ENCODE results near the gene KDM4C. TPM values are rescaled to one million over a fixed set of nuclear protein-coding genes. Genes with fewer than 3 reads are reported as not detected.

The KDM4C gene
- total and polyA plus RNA-seq, 2 of the 13 experiments (the other 11 are each of a cell fraction or from before 2014, with no cell fraction given), result 19.4 to 23.6 TPM

DNA sequence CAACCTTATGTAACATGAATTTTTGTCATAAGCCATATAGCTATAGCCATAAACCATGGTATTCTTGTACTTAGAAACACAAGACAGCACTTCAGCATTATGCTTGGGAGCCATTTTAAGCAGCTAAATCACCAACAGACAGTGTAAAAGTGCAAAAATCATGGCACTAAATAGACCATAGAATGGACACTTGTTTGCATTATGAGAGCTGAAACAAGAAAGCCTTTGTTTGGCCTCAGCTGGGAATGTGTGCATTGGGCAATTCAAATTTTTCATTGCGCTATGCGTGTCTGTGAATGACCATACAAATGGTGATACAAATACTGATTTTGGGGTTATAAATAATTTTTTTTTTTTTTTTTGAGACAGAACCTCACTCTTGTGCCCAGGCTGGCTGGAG, 23.7 kb downstream of the KDM4C start (continued):
- TF ChIP-seq TCF7 (IDR thresholded peaks at IDR 0.05; ENCODE audit: low read depth) (no peak), ZNF724P (CRISPR knock-in tag; IDR thresholded peaks at IDR 0.05; ENCODE audit: borderline replicate concordance) (no peak), PHF21A (CRISPR knock-in tag; IDR thresholded peaks at IDR 0.05) (peak; percentile 36; the same call in 1 of the 2 replicates), TBX2 (CRISPR knock-in tag; IDR thresholded peaks at IDR 0.05; ENCODE audit: borderline replicate concordance) (peak; percentile 91), CAMTA2 (CRISPR knock-in tag; IDR thresholded peaks at IDR 0.05; ENCODE audit: borderline replicate concordance) (no peak), ZNF577 (CRISPR knock-in tag; IDR thresholded peaks at IDR 0.05; ENCODE audit: borderline replicate concordance, low read depth) (no peak), GZF1 (CRISPR knock-in tag; IDR thresholded peaks at IDR 0.05) (no peak), KMT2A (CRISPR knock-in tag; IDR thresholded peaks at IDR 0.05) (no peak; the same call in 1 of the 2 replicates), TBX3 (IDR thresholded peaks at IDR 0.05; ENCODE audit: borderline replicate concordance) (peak; percentile 87), ZNF432 (CRISPR knock-in tag; IDR thresholded peaks at IDR 0.05; ENCODE audit: borderline replicate concordance) (no peak), SMAD1 (CRISPR knock-in tag; IDR thresholded peaks at IDR 0.05; ENCODE audit: borderline replicate concordance, low read depth) (no peak), ONECUT2 (CRISPR knock-in tag; IDR thresholded peaks at IDR 0.05) (no peak), TFAP4 (IDR thresholded peaks at IDR 0.05; ENCODE audit: borderline replicate concordance, low read depth) (peak; percentile 98), MTF1 (CRISPR knock-in tag; IDR thresholded peaks at IDR 0.05) (no peak), ZNF101 (CRISPR knock-in tag; IDR thresholded peaks at IDR 0.05; ENCODE audit: borderline replicate concordance, low read depth) (no peak), ZC3H13 (CRISPR knock-in tag; IDR thresholded peaks at IDR 0.05) (no peak)
- TF ChIP-seq, protein P1, sequence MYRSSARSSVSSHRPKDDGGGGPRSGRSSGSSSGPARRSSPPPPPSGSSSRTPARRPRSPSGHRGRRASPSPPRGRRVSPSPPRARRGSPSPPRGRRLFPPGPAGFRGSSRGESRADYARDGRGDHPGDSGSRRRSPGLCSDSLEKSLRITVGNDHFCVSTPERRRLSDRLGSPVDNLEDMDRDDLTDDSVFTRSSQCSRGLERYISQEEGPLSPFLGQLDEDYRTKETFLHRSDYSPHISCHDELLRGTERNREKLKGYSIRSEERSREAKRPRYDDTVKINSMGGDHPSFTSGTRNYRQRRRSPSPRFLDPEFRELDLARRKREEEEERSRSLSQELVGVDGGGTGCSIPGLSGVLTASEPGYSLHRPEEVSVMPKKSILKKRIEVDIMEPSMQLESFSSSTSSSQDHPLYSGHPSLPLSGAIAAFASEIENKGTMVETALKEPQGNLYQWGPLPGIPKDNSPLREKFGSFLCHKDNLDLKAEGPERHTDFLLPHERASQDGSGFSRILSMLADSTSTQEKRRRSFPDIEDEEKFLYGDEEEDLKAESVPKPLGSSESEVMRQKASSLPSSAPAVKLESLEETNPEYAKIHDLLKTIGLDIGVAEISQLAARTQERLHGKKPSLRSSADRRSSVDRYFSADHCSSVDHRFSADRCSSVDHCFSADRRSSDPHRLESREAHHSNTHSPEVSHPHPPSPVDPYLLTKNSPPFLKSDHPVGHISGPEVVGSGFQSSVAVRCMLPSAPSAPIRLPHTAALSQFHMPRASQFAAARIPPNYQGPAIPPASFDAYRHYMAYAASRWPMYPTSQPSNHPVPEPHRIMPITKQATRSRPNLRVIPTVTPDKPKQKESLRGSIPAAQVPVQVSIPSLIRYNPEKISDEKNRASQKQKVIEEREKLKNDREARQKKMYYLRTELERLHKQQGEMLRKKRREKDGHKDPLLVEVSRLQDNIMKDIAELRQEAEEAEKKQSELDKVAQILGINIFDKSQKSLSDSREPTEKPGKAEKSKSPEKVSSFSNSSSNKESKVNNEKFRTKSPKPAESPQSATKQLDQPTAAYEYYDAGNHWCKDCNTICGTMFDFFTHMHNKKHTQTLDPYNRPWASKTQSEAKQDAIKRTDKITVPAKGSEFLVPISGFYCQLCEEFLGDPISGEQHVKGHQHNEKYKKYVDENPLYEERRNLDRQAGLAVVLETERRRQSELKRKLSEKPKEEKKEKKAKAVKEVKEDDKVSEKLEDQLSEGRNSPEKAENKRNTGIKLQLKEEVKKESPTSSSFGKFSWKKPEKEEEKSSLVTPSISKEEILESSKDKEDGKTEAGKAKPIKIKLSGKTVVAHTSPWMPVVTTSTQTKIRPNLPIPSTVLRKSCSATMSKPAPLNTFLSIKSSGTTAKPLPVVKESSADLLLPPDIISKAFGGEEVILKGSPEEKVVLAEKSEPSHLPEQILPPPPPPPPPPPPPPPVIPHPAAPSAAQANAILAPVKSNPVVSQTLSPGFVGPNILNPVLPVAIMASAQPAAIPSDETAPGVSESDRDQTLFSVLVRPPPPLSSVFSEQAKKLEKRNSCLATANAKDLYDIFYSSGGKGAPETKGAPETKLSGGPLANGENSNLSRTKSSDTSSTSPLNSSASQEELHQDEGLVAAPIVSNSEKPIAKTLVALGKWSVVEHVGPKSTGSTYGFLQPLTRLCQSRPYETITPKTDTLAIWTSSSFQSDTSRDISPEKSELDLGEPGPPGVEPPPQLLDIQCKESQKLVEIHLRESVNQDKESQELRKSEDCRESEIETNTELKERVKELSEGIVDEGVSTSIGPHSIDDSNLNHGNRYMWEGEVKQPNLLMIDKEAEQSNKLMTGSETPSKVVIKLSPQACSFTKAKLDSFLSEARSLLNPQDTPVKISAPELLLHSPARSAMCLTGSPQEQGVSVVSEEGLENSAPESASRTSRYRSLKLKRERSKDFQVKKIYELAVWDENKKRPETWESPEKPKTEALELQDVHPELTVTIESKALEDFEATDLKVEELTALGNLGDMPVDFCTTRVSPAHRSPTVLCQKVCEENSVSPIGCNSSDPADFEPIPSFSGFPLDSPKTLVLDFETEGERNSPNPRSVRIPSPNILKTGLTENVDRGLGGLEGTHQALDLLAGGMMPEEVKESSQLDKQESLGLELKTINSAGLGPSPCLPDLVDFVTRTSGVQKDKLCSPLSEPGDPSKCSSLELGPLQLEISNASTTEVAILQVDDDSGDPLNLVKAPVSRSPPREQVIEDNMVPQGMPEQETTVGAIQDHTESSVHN (CRISPR knock-in tag; IDR thresholded peaks at IDR 0.05), result no peak
- TF ChIP-seq, protein P2, sequence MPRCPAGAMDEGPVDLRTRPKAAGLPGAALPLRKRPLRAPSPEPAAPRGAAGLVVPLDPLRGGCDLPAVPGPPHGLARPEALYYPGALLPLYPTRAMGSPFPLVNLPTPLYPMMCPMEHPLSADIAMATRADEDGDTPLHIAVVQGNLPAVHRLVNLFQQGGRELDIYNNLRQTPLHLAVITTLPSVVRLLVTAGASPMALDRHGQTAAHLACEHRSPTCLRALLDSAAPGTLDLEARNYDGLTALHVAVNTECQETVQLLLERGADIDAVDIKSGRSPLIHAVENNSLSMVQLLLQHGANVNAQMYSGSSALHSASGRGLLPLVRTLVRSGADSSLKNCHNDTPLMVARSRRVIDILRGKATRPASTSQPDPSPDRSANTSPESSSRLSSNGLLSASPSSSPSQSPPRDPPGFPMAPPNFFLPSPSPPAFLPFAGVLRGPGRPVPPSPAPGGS (CRISPR knock-in tag; IDR thresholded peaks at IDR 0.05), result no peak
- TF ChIP-seq, protein P3, sequence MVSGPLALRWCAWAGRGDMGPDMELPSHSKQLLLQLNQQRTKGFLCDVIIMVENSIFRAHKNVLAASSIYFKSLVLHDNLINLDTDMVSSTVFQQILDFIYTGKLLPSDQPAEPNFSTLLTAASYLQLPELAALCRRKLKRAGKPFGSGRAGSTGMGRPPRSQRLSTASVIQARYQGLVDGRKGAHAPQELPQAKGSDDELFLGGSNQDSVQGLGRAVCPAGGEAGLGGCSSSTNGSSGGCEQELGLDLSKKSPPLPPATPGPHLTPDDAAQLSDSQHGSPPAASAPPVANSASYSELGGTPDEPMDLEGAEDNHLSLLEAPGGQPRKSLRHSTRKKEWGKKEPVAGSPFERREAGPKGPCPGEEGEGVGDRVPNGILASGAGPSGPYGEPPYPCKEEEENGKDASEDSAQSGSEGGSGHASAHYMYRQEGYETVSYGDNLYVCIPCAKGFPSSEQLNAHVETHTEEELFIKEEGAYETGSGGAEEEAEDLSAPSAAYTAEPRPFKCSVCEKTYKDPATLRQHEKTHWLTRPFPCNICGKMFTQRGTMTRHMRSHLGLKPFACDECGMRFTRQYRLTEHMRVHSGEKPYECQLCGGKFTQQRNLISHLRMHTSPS (CRISPR knock-in tag; IDR thresholded peaks at IDR 0.05; ENCODE audit: low read depth), result no peak
